Iris pigment epithelial cell (primary cell): ENCODE measurements around the gene GULP1.
A peak's percentile ranks its signal among the peaks of the same experiment; 100 is the strongest.
"Not testable (repeated sequence)": the region's sequence is repeated elsewhere in the genome, so short reads cannot be mapped to it uniquely, and the experiment has no call there.

Source experiments
- DNase-seq: peaks from one replicate; pipeline ENCODE4 v3.0.0-alpha.2; 2011; ENCODE audit warnings: low read depth

The GULP1 gene

GRCh38 chr2:188605609-188606584, 314.2 kb downstream of the GULP1 start:
- DNase-seq, result not testable (repeated sequence)

- not testable (repeated sequence) for DNase-seq
These were observed 314.9 kb downstream of the GULP1 start for GRCh38 chr2:188606596-188606995.

- DNase-seq, result peak; percentile 53
These were observed 315.8 kb downstream of the GULP1 start for GRCh38 chr2:188607501-188607900.

GRCh38 chr2:188609321-188610049, 317.8 kb downstream of the GULP1 start:
- DNase-seq, result peak; percentile 72

GRCh38 chr2:188610050-188610444, 318.4 kb downstream of the GULP1 start:
- DNase-seq, result no peak

GRCh38 chr2:188610827-188611226, 319.2 kb downstream of the GULP1 start:
- DNase-seq, result peak; percentile 69

GRCh38 chr2:188619146-188619545, 327.5 kb downstream of the GULP1 start:
- DNase-seq, result no peak

- no peak for DNase-seq
These were observed 329.2 kb downstream of the GULP1 start for GRCh38 chr2:188620916-188621315.

GRCh38 chr2:188622601-188623260, 331.1 kb downstream of the GULP1 start:
- DNase-seq, result no peak

- peak; percentile 94 for DNase-seq
These were observed 332.4 kb downstream of the GULP1 start for GRCh38 chr2:188623995-188624643.

- DNase-seq, result no peak
These were observed 335.8 kb downstream of the GULP1 start for GRCh38 chr2:188627471-188627870.

- peak; percentile 59 for DNase-seq
These were observed 337.5 kb downstream of the GULP1 start for GRCh38 chr2:188628989-188629752.

GRCh38 chr2:188629753-188630527, 338.3 kb downstream of the GULP1 start:
- peak; percentile 73 for DNase-seq

GRCh38 chr2:188631037-188631809, 339.5 kb downstream of the GULP1 start:
- peak; percentile 5 for DNase-seq

- DNase-seq, result no peak
These were observed 343.0 kb downstream of the GULP1 start for GRCh38 chr2:188634656-188635055.
